ENCODE data around the gene HSD11B2. TPM values are rescaled to one million over a fixed set of nuclear protein-coding genes. Genes with fewer than 3 reads are reported as not detected.

Gene HSD11B2
- total RNA-seq, 1 experiment from 2014 or later: 33.4 TPM

DNA sequence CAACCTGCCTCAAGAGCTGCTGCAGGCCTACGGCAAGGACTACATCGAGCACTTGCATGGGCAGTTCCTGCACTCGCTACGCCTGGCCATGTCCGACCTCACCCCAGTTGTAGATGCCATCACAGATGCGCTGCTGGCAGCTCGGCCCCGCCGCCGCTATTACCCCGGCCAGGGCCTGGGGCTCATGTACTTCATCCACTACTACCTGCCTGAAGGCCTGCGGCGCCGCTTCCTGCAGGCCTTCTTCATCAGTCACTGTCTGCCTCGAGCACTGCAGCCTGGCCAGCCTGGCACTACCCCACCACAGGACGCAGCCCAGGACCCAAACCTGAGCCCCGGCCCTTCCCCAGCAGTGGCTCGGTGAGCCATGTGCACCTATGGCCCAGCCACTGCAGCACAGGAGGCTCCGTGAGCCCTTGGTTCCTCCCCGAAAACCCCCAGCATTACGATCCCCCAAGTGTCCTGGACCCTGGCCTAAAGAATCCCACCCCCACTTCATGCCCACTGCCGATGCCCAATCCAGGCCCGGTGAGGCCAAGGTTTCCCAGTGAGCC is 5.8 kb downstream of the HSD11B2 start (continued):
- no peak for TF ChIP-seq ELF4 (CRISPR knock-in tag; IDR thresholded peaks at IDR 0.05; ENCODE audit: low read depth)
- TF ChIP-seq NFE2L1 (CRISPR knock-in tag; IDR thresholded peaks at IDR 0.05): no peak
- TF ChIP-seq MAX (CRISPR knock-in tag; IDR thresholded peaks at IDR 0.05): no peak
- no peak for TF ChIP-seq TEAD1 (CRISPR knock-in tag; IDR thresholded peaks at IDR 0.05)
- TF ChIP-seq SMAD4 (CRISPR knock-in tag; IDR thresholded peaks at IDR 0.05): no peak
- TF ChIP-seq ZNF281 (CRISPR knock-in tag; IDR thresholded peaks at IDR 0.05): no peak

DNA sequence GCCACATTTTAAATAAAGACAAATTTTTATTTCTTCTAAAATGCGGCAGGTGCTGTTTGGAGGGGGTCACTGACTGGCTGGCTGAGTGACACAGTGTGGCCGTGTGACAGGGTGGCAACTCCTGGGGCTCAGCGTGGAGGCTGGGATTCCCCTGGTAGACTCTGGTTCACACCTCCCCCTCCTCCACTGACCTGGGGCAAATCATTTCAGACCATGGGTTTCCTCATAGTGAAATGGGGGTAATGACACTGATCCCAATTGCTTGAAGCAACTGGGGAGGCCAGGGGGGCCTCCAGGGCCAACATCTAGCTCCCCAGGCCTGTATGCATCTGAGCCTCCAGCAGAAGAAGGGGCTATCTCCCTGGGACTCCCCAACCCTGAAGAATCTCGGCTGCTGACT is 6.6 kb downstream of the HSD11B2 start:
- Mint-ChIP-seq H3K9me3 (no peaks in the 10 kb centered on the region), H3K4me3 (no peak overlapping the region)
- ATAC-seq: no peak

More for the DNA sequence above, 6.6 kb downstream of the HSD11B2 start:
- DNase-seq (ENCODE audit: low spot score): no peak
- peaks cover 19% of the 10 kb centered on the region for H3K4me1 Mint-ChIP-seq
- H3K27ac Mint-ChIP-seq: no peak overlapping the region
- TF ChIP-seq, protein P1, sequence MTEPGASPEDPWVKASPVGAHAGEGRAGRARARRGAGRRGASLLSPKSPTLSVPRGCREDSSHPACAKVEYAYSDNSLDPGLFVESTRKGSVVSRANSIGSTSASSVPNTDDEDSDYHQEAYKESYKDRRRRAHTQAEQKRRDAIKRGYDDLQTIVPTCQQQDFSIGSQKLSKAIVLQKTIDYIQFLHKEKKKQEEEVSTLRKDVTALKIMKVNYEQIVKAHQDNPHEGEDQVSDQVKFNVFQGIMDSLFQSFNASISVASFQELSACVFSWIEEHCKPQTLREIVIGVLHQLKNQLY (CRISPR knock-in tag; IDR thresholded peaks at IDR 0.05): no peak
- TF ChIP-seq E2F4 (CRISPR knock-in tag; IDR thresholded peaks at IDR 0.05; ENCODE audit: borderline replicate concordance, low read depth): no peak
- TF ChIP-seq, protein P2, sequence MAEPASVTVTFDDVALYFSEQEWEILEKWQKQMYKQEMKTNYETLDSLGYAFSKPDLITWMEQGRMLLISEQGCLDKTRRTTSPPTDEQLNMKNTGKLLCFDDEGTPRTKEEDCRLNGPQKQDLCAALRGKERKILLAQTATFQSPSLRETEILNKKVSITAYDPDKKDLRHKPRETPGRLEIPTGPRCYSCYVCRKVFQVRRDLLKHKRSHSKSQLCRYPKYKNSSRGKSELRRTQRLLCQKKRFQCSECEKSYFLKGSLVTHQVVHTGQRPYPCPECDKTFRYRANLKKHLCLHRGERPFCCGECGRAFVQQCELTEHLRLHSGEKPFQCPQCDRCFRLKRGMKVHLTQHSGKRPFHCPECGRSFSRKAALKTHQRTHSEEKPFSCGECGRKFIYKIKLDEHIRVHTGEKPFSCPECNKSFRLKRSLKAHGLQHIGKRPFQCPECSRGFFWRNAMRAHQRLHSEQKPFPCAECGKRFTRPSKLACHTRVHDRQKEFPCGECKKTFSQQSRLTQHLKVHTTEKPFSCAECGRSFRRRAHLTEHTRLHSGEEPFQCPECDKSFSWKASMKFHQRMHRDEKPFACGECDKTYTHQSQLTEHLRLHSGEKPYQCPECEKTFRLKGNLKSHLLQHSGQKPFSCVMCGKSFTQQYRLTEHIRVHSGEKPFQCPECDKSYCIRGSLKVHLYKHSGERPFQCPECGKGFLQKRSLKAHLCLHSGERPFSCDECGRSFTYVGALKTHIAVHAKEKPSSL (CRISPR knock-in tag; conservative IDR thresholded peaks at IDR 0.05): no peak
- no peak for TF ChIP-seq ZNF281 (CRISPR knock-in tag; IDR thresholded peaks at IDR 0.05)
- TF ChIP-seq FOXK1 (CRISPR knock-in tag; IDR thresholded peaks at IDR 0.05): no peak
- no peak for TF ChIP-seq SOX15 (CRISPR knock-in tag; IDR thresholded peaks at IDR 0.05)
- TF ChIP-seq MXD4 (CRISPR knock-in tag; IDR thresholded peaks at IDR 0.05; ENCODE audit: borderline replicate concordance): no peak
- TF ChIP-seq TP53 (CRISPR knock-in tag; IDR thresholded peaks at IDR 0.05): no peak
- TF ChIP-seq ZNF671 (CRISPR knock-in tag; IDR thresholded peaks at IDR 0.05): no peak
- no peak for TF ChIP-seq HMGXB4 (CRISPR knock-in tag; IDR thresholded peaks at IDR 0.05)
- TF ChIP-seq GABPB1 (CRISPR knock-in tag; IDR thresholded peaks at IDR 0.05): no peak
- POLR2A ChIA-PET: no interaction called here
- no peaks in the 10 kb centered on the region for H3K27me3 Mint-ChIP-seq (ENCODE audit: low read depth)
- H3K36me3 Mint-ChIP-seq: peaks cover 3% of the 10 kb centered on the region; the same call in 1 of the 2 replicates
- CTCF ChIA-PET: interaction anchor here (1.8 kb wide), 1 partner anchor 38 kb away, joined by 7 read pairs; no protein-coding TSS in a partner anchor
